K562 (cell line): ENCODE results near the gene NIPAL1. TPM values are rescaled to one million over a fixed set of nuclear protein-coding genes. Genes with fewer than 3 reads are reported as not detected.

Source experiments
- ATAC-seq: fragments of 200-7000 bp; cut with Tn5 transposase; 3 replicates; pipeline ENCODE4 v1.9.1; 2020; ENCODE audit warnings: moderate library complexity
- BruUV-seq: library from RNA; stranded (reverse); fragments of 400-500 nt; replicated peaks from 2 replicates; lab custom pipeline; 2021; lab: Mats Ljungman, UMichigan
- CTCF ChIA-PET: fragments of 300-600 bp; formaldehyde crosslinking; extraction: SDS; loops from one replicate; lab custom pipeline; 2021; ENCODE audit warnings: low intra/inter-chr PET ratio; lab: Yijun Ruan, JAX
- POLR2A ChIA-PET: fragments of 300-600, 350-650 bp; sonication (Branson Sonifier 250); formaldehyde crosslinking; extraction: SDS; loops from one replicate; lab custom pipeline; 2021; ENCODE audit warnings: antibody characterized with exemption, inconsistent platforms; lab: Yijun Ruan, JAX
- DNase-seq, 4 experiments: peaks; one replicate each; pipeline versions ENCODE4 v3.0.0 to v3.0.0-alpha.2; 2011 to 2018; ENCODE audit warnings: low spot score in 3 of 4, mixed read lengths in 3 of 4; ENCODE audit errors: extremely low read depth in 1 of 4
- FAIRE-seq: peaks from 2 replicates; lab custom pipeline; 2011; peaks lifted over from hg19 to GRCh38; lab: Jason Lieb, UNC
- H2AFZ ChIP-seq: 2 replicates; pipeline ENCODE4 v1.6.0; 2011; ENCODE audit warnings: low read depth, low read length, control low read depth, inconsistent platforms
- H3K27ac ChIP-seq: fragments of 200-600 bp; 3 replicates; pipeline ENCODE4 v1.8.0; 2011; ENCODE audit warnings: low read depth, mild to moderate bottlenecking, control low read depth, inconsistent platforms, low read length, moderate library complexity, mixed read lengths; ENCODE audit errors: extremely low read depth
- H3K27me3 ChIP-seq, 2 experiments: fragments of 300-600 bp in 1 of 2; 2 replicates in 1 of 2; 3 replicates in 1 of 2; pipeline versions ENCODE4 v1.6.0 to v1.8.0; 2011; ENCODE audit warnings: inconsistent platforms in 2 of 2, low read length in 2 of 2, mild to moderate bottlenecking in 1 of 2, mixed read lengths in 1 of 2, moderate library complexity in 1 of 2; ENCODE audit not compliant: control insufficient read depth in 2 of 2, insufficient read depth in 2 of 2
- H3K36me3 ChIP-seq: fragments of 300-600 bp; 3 replicates; pipeline ENCODE4 v1.8.0; 2011; ENCODE audit warnings: mild to moderate bottlenecking, low read length, inconsistent platforms; ENCODE audit not compliant: control insufficient read depth, insufficient read depth
- H3K4me1 ChIP-seq, 2 experiments: fragments of 200-600 bp in 1 of 2; replicated peaks in 1 of 2; 2 replicates in 1 of 2; 3 replicates in 1 of 2; pipeline versions ENCODE4 v1.5.1 to v1.8.0; 2011; ENCODE audit warnings: inconsistent platforms in 2 of 2, low read length in 2 of 2, mild to moderate bottlenecking in 1 of 2, mixed read lengths in 1 of 2, moderate library complexity in 1 of 2; ENCODE audit not compliant: control insufficient read depth in 2 of 2, insufficient read depth in 2 of 2
- H3K4me2 ChIP-seq: 2 replicates; pipeline ENCODE4 v1.6.1; 2011; ENCODE audit warnings: low read length, control low read depth, inconsistent platforms, mixed read lengths; ENCODE audit not compliant: insufficient read depth
- H3K4me3 ChIP-seq: fragments of 200-600 bp; sonication (generic), shearing (Covaris generic); 2 replicates; pipeline ENCODE4 v1.5.1; 2016; ENCODE audit warnings: control low read depth, inconsistent platforms
- H3K79me2 ChIP-seq: fragments of 200-600 bp; 3 replicates; pipeline ENCODE4 v1.8.0; 2011; ENCODE audit warnings: low read length, inconsistent platforms; ENCODE audit not compliant: control insufficient read depth, insufficient read depth
- H3K9ac ChIP-seq, 2 experiments: 2 replicates each; pipeline versions ENCODE4 v1.6.0 to v1.6.1; 2011; ENCODE audit warnings: low read depth in 2 of 2, low read length in 2 of 2, control low read depth in 1 of 2, inconsistent platforms in 1 of 2, mild to moderate bottlenecking in 1 of 2, mixed read lengths in 1 of 2; ENCODE audit not compliant: insufficient read depth in 1 of 2
- H3K9me1 ChIP-seq: one replicate; pipeline ENCODE4 v1.6.0; 2011; ENCODE audit warnings: inconsistent platforms, mild to moderate bottlenecking, low read length, moderate library complexity; ENCODE audit not compliant: control insufficient read depth, insufficient read depth
- H3K9me3 ChIP-seq: replicated peaks from 2 replicates; pipeline ENCODE4 v1.5.1; 2011; ENCODE audit warnings: low read depth, low read length, inconsistent platforms; ENCODE audit not compliant: control insufficient read depth, insufficient read depth
- H4K20me1 ChIP-seq: replicated peaks from 2 replicates; pipeline ENCODE4 v1.6.1; 2011; ENCODE audit warnings: low read length, inconsistent platforms, mixed read lengths; ENCODE audit not compliant: control insufficient read depth, insufficient read depth
- PYGO2 ChIP-seq: fragments of 450-650 bp; IDR thresholded peaks from 2 replicates; pipeline ENCODE4 v1.6.1; 2016; ENCODE audit warnings: mild to moderate bottlenecking, missing genetic modification characterization, moderate library complexity, missing compliant biosample characterization
- RAD21 ChIP-seq, 2 experiments: fragments of 250-450 bp in 1 of 2; fragments of 450-650 bp in 1 of 2; sonication (Bioruptor Pico) in 1 of 2; formaldehyde crosslinking in 1 of 2; IDR thresholded peaks in 1 of 2; conservative IDR thresholded peaks in 1 of 2; 2 replicates each; pipeline versions ENCODE4 v1.4.0 to v1.8.0; 2020 to 2022; ENCODE audit warnings: mild to moderate bottlenecking in 2 of 2, moderate library complexity in 1 of 2
- RCOR1 ChIP-seq, 2 experiments: IDR thresholded peaks; 2 replicates each; pipeline ENCODE4 v1.6.1; 2012; ENCODE audit warnings: low read depth in 2 of 2, low read length in 2 of 2, borderline replicate concordance in 1 of 2, improper control_type of control experiment in 1 of 2
- SPI1 ChIP-seq: IDR thresholded peaks from 2 replicates; pipeline ENCODE4 v1.6.1; 2011; ENCODE audit warnings: low read depth, low read length, control low read depth, borderline replicate concordance
- TRIM28 ChIP-seq: fragments of 450-650 bp; IDR thresholded peaks from 2 replicates; pipeline ENCODE4 v1.6.1; 2017
- ZKSCAN8 ChIP-seq: fragments of 200-800 bp; sonication (Bioruptor generic); IDR thresholded peaks from 2 replicates; pipeline ENCODE4 v1.6.1; 2016; ENCODE audit warnings: missing genetic modification characterization, missing compliant biosample characterization
- ZSCAN32 ChIP-seq: fragments of 450-650 bp; formaldehyde crosslinking; IDR thresholded peaks from 2 replicates; pipeline ENCODE4 v1.4.0; 2020; ENCODE audit warnings: mild to moderate bottlenecking, moderate library complexity
- whole genome bisulfite sequencing: fragments of 100-300 bp; shearing (Covaris generic); methylation state at CpG from one replicate; pipeline ENCODE4 v1.1.6; 2016; ENCODE audit warnings: low coverage, mixed read lengths; ENCODE audit not compliant: insufficient coverage; ENCODE audit errors: missing lambda C conversion rate; 5-methylcytosine and 5-hydroxymethylcytosine counted together
- in situ Hi-C: fragments of 300-500 bp; cut with MboI; formaldehyde crosslinking; loops from 4 replicates; pipeline ENCODE4 v1.15.0; 2018; ENCODE audit warnings: inconsistent platforms, mixed read lengths
- intact Hi-C: fragments of 100-400 bp; cut with micrococcal nuclease; formaldehyde crosslinking; loops from 2 replicates; pipeline ENCODE4 v1.14.2; 2022
- polyA plus RNA-seq, 8 experiments: library from polyadenylated mRNA; depleted of rRNA in 4 of 8; stranded (reverse) in 5 of 8; unstranded in 3 of 8; fragments of >200 nt; fragmentation: Nextera tagmentation in 2 of 8; fragmentation: Illumina TruSeq in 1 of 8; extraction: Ambion mirVana in 2 of 8; extraction: Trizol in 1 of 8; gene quantifications; 2 replicates each; pipeline versions ENCODE4 v1.2.1 to v1.2.3, GENCODE V29; 2011 to 2014; ENCODE audit warnings: inconsistent platforms in 1 of 8, missing spikeins in 1 of 8
- total RNA-seq, 7 experiments: library from RNA; depleted of rRNA in 6 of 7; stranded (reverse); fragments of >200 nt in 6 of 7; fragmentation: Illumina TruSeq in 2 of 7; extraction: Trizol in 2 of 7; gene quantifications; 2 replicates each; pipeline versions ENCODE4 v1.2.1 to v1.2.3, GENCODE V29; 2011 to 2021; ENCODE audit warnings: low replicate concordance in 1 of 7

NIPAL1 gene
- total and polyA plus RNA-seq, 9 of the 15 experiments (the other 6 are each of a cell fraction or from before 2014, with no cell fraction given) = 0.03 to 0.43 (median 0.25) TPM

- in situ Hi-C loops = no loop called here
- no peak overlapping the region for H3K4me3 ChIP-seq
- H4K20me1 ChIP-seq = no peaks in the 10 kb centered on the region
- H3K9me3 ChIP-seq = no peaks in the 10 kb centered on the region
- no peaks in the 10 kb centered on the region for H3K27me3 ChIP-seq
- BruUV-seq = no TSS peak
- TF ChIP-seq SPI1 = no peak
- no peak for TF ChIP-seq PYGO2 (tag)
- TF ChIP-seq RCOR1 (IDR thresholded peaks at IDR 0.05; ENCODE audit: borderline replicate concordance in 1 of 2, low read depth in 2 of 2, low read length in 2 of 2) = no peak
- TF ChIP-seq, all 486 proteins: peak for 0
- Histone ChIP-seq H3K79me2 (no peaks in the 10 kb centered on the region), H2AFZ (no peak overlapping the region), H3K4me1 (no peaks in the 10 kb centered on the region), H3K27ac (no peak overlapping the region), H3K9me1 (no peaks in the 10 kb centered on the region), H3K4me2 (no peak overlapping the region), H3K9ac (no peak overlapping the region), H3K36me3 (no peaks in the 10 kb centered on the region)
- DNase-seq (no peak), ATAC-seq (no peak), FAIRE-seq (no peak)
- 0% methylated on average over 1 of the region's 1 CpG for WGBS
- ChIA-PET CTCF (no interaction called here), POLR2A (no interaction called here)
- intact Hi-C loops = no loop called here
Observed at GRCh38 chr4:47996021-47996420, 20.6 kb upstream of the NIPAL1 start.

DNA sequence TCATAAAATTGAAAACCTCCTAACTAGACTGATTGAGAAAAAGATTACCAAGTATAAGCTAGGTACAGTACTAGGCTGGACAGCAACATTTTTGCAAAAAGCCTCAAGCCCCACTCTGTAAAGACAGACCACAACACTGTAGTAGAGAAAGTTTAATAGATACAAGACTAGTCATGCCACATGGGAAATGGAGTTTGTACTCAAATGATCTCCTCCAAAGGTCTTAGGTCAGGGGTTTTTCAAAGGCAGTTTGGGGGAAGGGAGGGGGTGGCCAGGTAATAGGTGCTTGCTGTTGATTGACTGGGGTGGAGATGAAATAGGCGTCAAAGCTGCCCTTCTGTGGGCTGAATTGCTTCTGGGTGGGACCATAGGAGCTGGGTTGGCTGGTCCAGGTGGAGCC is 14.3 kb upstream of the NIPAL1 start:
- intact Hi-C loops (loop anchor here (2.0 kb wide), 1 partner anchor 85 kb away; no protein-coding TSS in a partner anchor), in situ Hi-C loops (no loop called here)
- BruUV-seq = no TSS peak
- Histone ChIP-seq H3K9me1 (no peaks in the 10 kb centered on the region), H3K4me3 (no peak overlapping the region), H3K36me3 (no peaks in the 10 kb centered on the region), H3K4me1 (no peaks in the 10 kb centered on the region), H3K27ac (no peak overlapping the region), H2AFZ (no peak overlapping the region), H3K4me2 (no peak overlapping the region), H3K79me2 (no peaks in the 10 kb centered on the region), H3K27me3 (no peaks in the 10 kb centered on the region), H4K20me1 (no peaks in the 10 kb centered on the region), H3K9me3 (no peaks in the 10 kb centered on the region), H3K9ac (no peak overlapping the region)
- CTCF ChIA-PET = interaction anchor here (0.6 to 2.6 kb wide), 2 partner anchors 84 to 85 kb away, joined by 4 to 6 read pairs; no protein-coding TSS in a partner anchor
- no peak for FAIRE-seq
- POLR2A ChIA-PET = no interaction called here
- TF ChIP-seq TRIM28 = no peak
- TF ChIP-seq ZSCAN32 = no peak
- no peak for TF ChIP-seq RAD21 (CRISPR knock-in tag; conservative IDR thresholded peaks at IDR 0.05 in 1 of 2, IDR thresholded peaks at IDR 0.05 in 1 of 2)
- no peak for TF ChIP-seq ZKSCAN8 (CRISPR knock-in tag)
- ATAC-seq = no peak
- DNase-seq = no peak
- WGBS = 0% methylated on average over 1 of the region's 1 CpG
